Natural killer cell (primary cell): Measurements from ENCODE around the gene SHCBP1L. TPM values are rescaled to one million over a fixed set of nuclear protein-coding genes. Genes with fewer than 3 reads are reported as not detected.

Experiments used
- ATAC-seq, 3 donors: fragments of 150-1000 bp in 2 of 3; fragments of 200-7000 bp in 1 of 3; cut with Tn5 transposase; 1 replicate in 1 of 3; 2 replicates in 2 of 3; pipeline ENCODE4 v1.10.0; 2021; ENCODE audit warnings: mild to moderate bottlenecking in 2 of 3, moderate library complexity in 2 of 3
- DNase-seq, 2 donors: peaks; one replicate each; pipeline versions ENCODE4 v3.0.0 to v3.0.0-alpha.2; 2013 to 2021; ENCODE audit warnings: mixed read lengths in 1 of 2
- H3K27ac ChIP-seq: one replicate; pipeline ENCODE4 v1.5.1; 2013; ENCODE audit warnings: mild to moderate bottlenecking, low read length
- H3K27me3 ChIP-seq: one replicate; pipeline ENCODE4 v1.6.1; 2013; ENCODE audit warnings: low read length; ENCODE audit not compliant: control insufficient read depth, insufficient read depth
- H3K36me3 ChIP-seq: one replicate; pipeline ENCODE4 v1.6.1; 2013; ENCODE audit warnings: low read length; ENCODE audit not compliant: control insufficient read depth, insufficient read depth
- H3K4me1 ChIP-seq: one replicate; pipeline ENCODE4 v1.6.1; 2013; ENCODE audit warnings: low read length; ENCODE audit not compliant: control insufficient read depth, insufficient read depth
- H3K4me3 ChIP-seq: one replicate; pipeline ENCODE4 v1.5.1; 2013; ENCODE audit warnings: low read length
- H3K9me3 ChIP-seq: one replicate; pipeline ENCODE4 v1.6.1; 2013; ENCODE audit warnings: low read length; ENCODE audit not compliant: control insufficient read depth, insufficient read depth
- H3K27ac Mint-ChIP-seq, 2 donors: one replicate each; pipeline ENCODE4 v1.8.0; 2022; ENCODE audit warnings: mild to moderate bottlenecking in 2 of 2, mixed read lengths in 2 of 2, moderate library complexity in 1 of 2
- H3K27me3 Mint-ChIP-seq, 2 donors: one replicate each; pipeline ENCODE4 v1.8.0; 2022; ENCODE audit warnings: low read depth in 2 of 2, mixed read lengths in 2 of 2
- H3K36me3 Mint-ChIP-seq: one replicate; pipeline ENCODE4 v1.8.0; 2022; ENCODE audit warnings: mixed read lengths
- H3K4me1 Mint-ChIP-seq, 2 donors: one replicate each; pipeline ENCODE4 v1.8.0; 2022; ENCODE audit warnings: mixed read lengths in 2 of 2
- H3K4me3 Mint-ChIP-seq: one replicate; pipeline ENCODE4 v1.8.0; 2022; ENCODE audit warnings: mild to moderate bottlenecking, moderate library complexity, mixed read lengths
- H3K9me3 Mint-ChIP-seq, 2 donors: one replicate each; pipeline ENCODE4 v1.8.0; 2022; ENCODE audit warnings: mixed read lengths in 2 of 2
- WGBS: methylation state at CpG from one replicate; pipeline ENCODE4 v1.1.7; 2013; ENCODE audit warnings: missing lambda C conversion rate; ENCODE audit not compliant: insufficient coverage; 5-methylcytosine and 5-hydroxymethylcytosine counted together
- intact Hi-C: fragments of 100-400 bp; cut with micrococcal nuclease; formaldehyde crosslinking; loops from one replicate; pipeline ENCODE4 v1.14.2; 2022
- total RNA-seq, 4 donors: library from RNA; stranded (reverse); fragments of 120-200 nt in 1 of 4; gene quantifications; one replicate each; pipeline versions ENCODE4 v1.2.3 to v1.2.4, GENCODE V29; 2013 to 2022
- TF ChIP-seq, protein P1 (sequence below): fragments of 200-600 bp; IDR thresholded peaks from one replicate; pipeline ENCODE4 v1.8.0; 2022; ENCODE audit warnings: antibody characterized with exemption

SHCBP1L gene
- total RNA-seq, 3 donors from 2014 or later (not counting 1 experiment from before 2014, with no cell fraction given) = not detected

GRCh38 chr1:182890927-182891610, 61.9 kb downstream of the SHCBP1L start:
- TF ChIP-seq, protein P1, sequence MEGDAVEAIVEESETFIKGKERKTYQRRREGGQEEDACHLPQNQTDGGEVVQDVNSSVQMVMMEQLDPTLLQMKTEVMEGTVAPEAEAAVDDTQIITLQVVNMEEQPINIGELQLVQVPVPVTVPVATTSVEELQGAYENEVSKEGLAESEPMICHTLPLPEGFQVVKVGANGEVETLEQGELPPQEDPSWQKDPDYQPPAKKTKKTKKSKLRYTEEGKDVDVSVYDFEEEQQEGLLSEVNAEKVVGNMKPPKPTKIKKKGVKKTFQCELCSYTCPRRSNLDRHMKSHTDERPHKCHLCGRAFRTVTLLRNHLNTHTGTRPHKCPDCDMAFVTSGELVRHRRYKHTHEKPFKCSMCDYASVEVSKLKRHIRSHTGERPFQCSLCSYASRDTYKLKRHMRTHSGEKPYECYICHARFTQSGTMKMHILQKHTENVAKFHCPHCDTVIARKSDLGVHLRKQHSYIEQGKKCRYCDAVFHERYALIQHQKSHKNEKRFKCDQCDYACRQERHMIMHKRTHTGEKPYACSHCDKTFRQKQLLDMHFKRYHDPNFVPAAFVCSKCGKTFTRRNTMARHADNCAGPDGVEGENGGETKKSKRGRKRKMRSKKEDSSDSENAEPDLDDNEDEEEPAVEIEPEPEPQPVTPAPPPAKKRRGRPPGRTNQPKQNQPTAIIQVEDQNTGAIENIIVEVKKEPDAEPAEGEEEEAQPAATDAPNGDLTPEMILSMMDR = no peak
- peaks cover 26% of the 10 kb centered on the region for H3K36me3 ChIP-seq
- peaks cover 28 to 29% of the 10 kb centered on the region in 2 donors for H3K4me1 Mint-ChIP-seq
- H3K36me3 Mint-ChIP-seq = peaks cover 15% of the 10 kb centered on the region
- DNase-seq (no peak), ATAC-seq (no peak)
- intact Hi-C loops = no loop called here
- no peak overlapping the region for H3K27ac ChIP-seq
- no peaks in the 10 kb centered on the region for H3K27me3 ChIP-seq
- H3K9me3 Mint-ChIP-seq = no peaks in the 10 kb centered on the region
- peaks cover 11% of the 10 kb centered on the region for H3K4me1 ChIP-seq
- peak overlapping the region in 1 of 2 donors; percentile 45 for H3K27ac Mint-ChIP-seq
- peaks cover 0 to 11% of the 10 kb centered on the region in 2 donors for H3K27me3 Mint-ChIP-seq
- no peak overlapping the region for H3K4me3 ChIP-seq
- H3K4me3 Mint-ChIP-seq = no peak overlapping the region
- no peaks in the 10 kb centered on the region for H3K9me3 ChIP-seq
- WGBS = 95% methylated on average over 9 of the region's 9 CpGs

GRCh38 chr1:182889997-182890396, 63.0 kb downstream of the SHCBP1L start:
- 37% methylated on average over 3 of the region's 6 CpGs for WGBS
- no peak overlapping the region for H3K27ac ChIP-seq
- no peaks in the 10 kb centered on the region for H3K9me3 ChIP-seq
- H3K9me3 Mint-ChIP-seq = no peaks in the 10 kb centered on the region
- H3K4me1 Mint-ChIP-seq = peaks cover 28 to 29% of the 10 kb centered on the region in 2 donors
- peaks cover 0 to 9% of the 10 kb centered on the region in 2 donors for H3K27me3 Mint-ChIP-seq
- H3K4me3 Mint-ChIP-seq = peak overlapping the region; percentile 26
- intact Hi-C loops = no loop called here
- no peak overlapping the region for H3K4me3 ChIP-seq
- DNase-seq = peak in 1 of 2 donors; percentile 53
- peaks cover 11% of the 10 kb centered on the region for H3K4me1 ChIP-seq
- TF ChIP-seq, protein P1 = no peak
- H3K36me3 Mint-ChIP-seq = peaks cover 15% of the 10 kb centered on the region
- H3K36me3 ChIP-seq = peaks cover 37% of the 10 kb centered on the region
- peak; percentile 81 to 89 (median 85) for ATAC-seq
- H3K27me3 ChIP-seq = no peaks in the 10 kb centered on the region
- peak overlapping the region; percentile 45 to 72 for H3K27ac Mint-ChIP-seq

DNA sequence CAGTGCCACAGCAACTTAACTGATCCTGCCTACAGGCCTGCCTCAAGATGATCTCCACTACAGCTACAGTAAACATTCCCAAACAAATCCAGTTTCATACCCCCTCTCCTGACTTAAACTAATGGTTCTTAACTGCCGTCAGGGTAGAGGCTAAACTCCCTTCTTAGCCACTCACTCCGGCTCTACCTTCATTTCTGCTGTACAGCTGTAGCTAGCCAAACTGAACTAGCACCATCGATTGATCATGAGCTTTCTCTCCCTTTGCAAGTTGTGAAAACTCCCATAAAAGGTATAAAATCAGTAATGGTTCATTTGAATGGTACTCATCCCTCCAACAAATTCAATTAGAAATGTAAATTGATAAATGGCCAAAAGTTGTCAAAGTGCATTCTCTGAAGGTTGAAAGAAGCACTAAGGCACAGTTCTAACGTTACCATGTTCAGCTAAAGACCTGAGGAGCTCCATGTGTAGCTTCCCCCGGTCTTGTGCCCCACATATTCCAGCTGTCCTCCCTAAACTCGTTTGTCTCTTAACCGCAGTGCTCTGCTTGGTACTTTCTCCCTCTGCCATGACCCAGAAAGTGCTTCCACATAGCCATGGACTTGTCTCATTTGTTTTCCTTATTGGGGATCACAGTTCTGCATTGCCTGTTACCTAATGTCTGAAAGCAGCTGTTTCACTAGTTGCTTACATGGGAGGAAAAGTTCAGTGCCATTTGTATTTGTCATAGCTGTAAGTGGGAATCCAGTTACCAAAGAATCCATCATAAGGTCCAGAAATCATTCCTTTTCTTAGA, 64.0 kb downstream of the SHCBP1L start:
- DNase-seq = no peak
- Histone ChIP-seq H3K27me3 (no peaks in the 10 kb centered on the region), H3K4me3 (no peak overlapping the region), H3K27ac (no peak overlapping the region), H3K36me3 (peaks cover 48% of the 10 kb centered on the region), H3K4me1 (peaks cover 11% of the 10 kb centered on the region), H3K9me3 (no peaks in the 10 kb centered on the region)
- 95% methylated on average over 6 of the region's 7 CpGs for WGBS
- H3K27me3 Mint-ChIP-seq = peaks cover 0 to 3% of the 10 kb centered on the region in 2 donors
- H3K9me3 Mint-ChIP-seq = no peaks in the 10 kb centered on the region
- H3K4me3 Mint-ChIP-seq = peak overlapping the region; percentile 22
- TF ChIP-seq, protein P1 = no peak
- intact Hi-C loops = no loop called here
- H3K4me1 Mint-ChIP-seq = peaks cover 28 to 29% of the 10 kb centered on the region in 2 donors
- ATAC-seq = no peak
- H3K27ac Mint-ChIP-seq = peak overlapping the region; percentile 66 to 72
- H3K36me3 Mint-ChIP-seq = peaks cover 15% of the 10 kb centered on the region
